CD14-positive monocyte (primary cell): Measurements from ENCODE around the gene SMARCE1. TPM values are rescaled to one million over a fixed set of nuclear protein-coding genes. Genes with fewer than 3 reads are reported as not detected.

Source experiments
- DNase-seq, 3 donors: peaks; one replicate each; pipeline ENCODE4 v3.0.0-alpha.2; 2011 to 2022
- H2AFZ ChIP-seq: 2 replicates; pipeline ENCODE4 v1.6.0; 2012; ENCODE audit warnings: mild to moderate bottlenecking, low read depth, low read length, inconsistent platforms; ENCODE audit not compliant: insufficient read depth, poor library complexity, severe bottlenecking
- H3K27ac ChIP-seq, 2 donors: 1 replicate in 1 of 2; 2 replicates in 1 of 2; pipeline ENCODE4 v1.5.1; 2012 to 2013; ENCODE audit warnings: low read length in 2 of 2, control low read depth in 1 of 2, inconsistent platforms in 1 of 2, low read depth in 1 of 2, mild to moderate bottlenecking in 1 of 2
- H3K27me3 ChIP-seq, 2 donors: one replicate each; pipeline versions ENCODE4 v1.6.0 to v1.6.1; 2011 to 2013; ENCODE audit warnings: low read length in 2 of 2; ENCODE audit not compliant: control insufficient read depth in 2 of 2, insufficient read depth in 2 of 2
- H3K36me3 ChIP-seq, 2 donors: replicated peaks in 1 of 2; 1 replicate in 1 of 2; 2 replicates in 1 of 2; pipeline versions ENCODE4 v1.5.1 to v1.6.1; 2012 to 2013; ENCODE audit warnings: low read length in 2 of 2, control low read depth in 1 of 2, inconsistent platforms in 1 of 2, mild to moderate bottlenecking in 1 of 2; ENCODE audit not compliant: insufficient read depth in 2 of 2, control insufficient read depth in 1 of 2
- H3K4me1 ChIP-seq, 2 donors: 1 replicate in 1 of 2; 2 replicates in 1 of 2; pipeline versions ENCODE4 v1.5.1 to v1.6.1; 2012 to 2013; ENCODE audit warnings: low read length in 2 of 2, control low read depth in 1 of 2, inconsistent platforms in 1 of 2, mild to moderate bottlenecking in 1 of 2, moderate library complexity in 1 of 2; ENCODE audit not compliant: insufficient read depth in 2 of 2, control insufficient read depth in 1 of 2
- H3K4me2 ChIP-seq: replicated peaks from 2 replicates; pipeline ENCODE3; 2012; ENCODE audit warnings: low read length, moderate library complexity, mild to moderate bottlenecking; ENCODE audit not compliant: poor library complexity, severe bottlenecking; ENCODE audit errors: extremely low read depth
- H3K4me3 ChIP-seq, 3 experiments: fragments of 200-600 bp in 1 of 3; sonication (generic) in 1 of 3; replicated peaks in 1 of 3; 1 replicate in 2 of 3; 2 replicates in 1 of 3; pipeline ENCODE4 v1.5.1; 2011 to 2013; ENCODE audit warnings: low read length in 3 of 3, mild to moderate bottlenecking in 3 of 3, control low read depth in 2 of 3, low read depth in 2 of 3, inconsistent platforms in 1 of 3, moderate library complexity in 1 of 3
- H3K79me2 ChIP-seq: 2 replicates; pipeline ENCODE4 v1.6.0; 2012; ENCODE audit warnings: mild to moderate bottlenecking, control low read depth, inconsistent platforms, low read length, moderate library complexity; ENCODE audit not compliant: insufficient read depth
- H3K9ac ChIP-seq: 2 replicates; pipeline ENCODE4 v1.6.0; 2017; ENCODE audit warnings: low read length, mild to moderate bottlenecking; ENCODE audit not compliant: insufficient read depth, poor library complexity, severe bottlenecking
- H3K9me3 ChIP-seq, 2 donors: replicated peaks in 1 of 2; 1 replicate in 1 of 2; 2 replicates in 1 of 2; pipeline versions ENCODE4 v1.5.1 to v1.6.1; 2012 to 2013; ENCODE audit warnings: low read length in 2 of 2, control low read depth in 1 of 2; ENCODE audit not compliant: control insufficient read depth in 1 of 2, insufficient read depth in 1 of 2
- H4K20me1 ChIP-seq: 2 replicates; pipeline ENCODE4 v1.6.0; 2012; ENCODE audit warnings: mild to moderate bottlenecking, low read length, control low read depth, moderate library complexity; ENCODE audit not compliant: insufficient read depth
- H3K27ac Mint-ChIP-seq, 7 donors: one replicate each; pipeline ENCODE4 v1.8.0; 2020; ENCODE audit warnings: mild to moderate bottlenecking in 7 of 7, mixed read lengths in 7 of 7, moderate library complexity in 6 of 7, inconsistent platforms in 2 of 7
- H3K27me3 Mint-ChIP-seq, 3 donors: one replicate each; pipeline ENCODE4 v1.8.0; 2021 to 2022; ENCODE audit warnings: low read depth in 3 of 3, mild to moderate bottlenecking in 3 of 3, mixed read lengths in 3 of 3, moderate library complexity in 3 of 3, inconsistent platforms in 1 of 3
- H3K36me3 Mint-ChIP-seq, 2 donors: one replicate each; pipeline ENCODE4 v1.8.0; 2020; ENCODE audit warnings: mixed read lengths in 2 of 2, inconsistent platforms in 1 of 2, mild to moderate bottlenecking in 1 of 2
- H3K4me1 Mint-ChIP-seq: one replicate; pipeline ENCODE4 v1.8.0; 2020; ENCODE audit warnings: mild to moderate bottlenecking, mixed read lengths
- H3K4me3 Mint-ChIP-seq, 2 donors: one replicate each; pipeline ENCODE4 v1.8.0; 2020; ENCODE audit warnings: mild to moderate bottlenecking in 2 of 2, mixed read lengths in 2 of 2, moderate library complexity in 1 of 2
- H3K9me3 Mint-ChIP-seq, 7 donors: one replicate each; pipeline ENCODE4 v1.8.0; 2020 to 2022; ENCODE audit warnings: mixed read lengths in 7 of 7, mild to moderate bottlenecking in 6 of 7, moderate library complexity in 6 of 7, inconsistent platforms in 2 of 7
- CTCF ChIP-seq: fragments of 200-600 bp; IDR thresholded peaks from one replicate; pipeline ENCODE4 v1.8.0; 2022; ENCODE audit warnings: antibody characterized with exemption, mild to moderate bottlenecking
- WGBS: methylation state at CpG from one replicate; pipeline ENCODE4 v1.1.5; 2013; ENCODE audit warnings: missing lambda C conversion rate; ENCODE audit not compliant: insufficient coverage; 5-methylcytosine and 5-hydroxymethylcytosine counted together
- intact Hi-C, 2 donors: fragments of 100-400 bp; cut with micrococcal nuclease; formaldehyde crosslinking; loops; one replicate each; pipeline versions ENCODE4 v1.15.0 to v1.15.1; 2023
- polyA plus RNA-seq, 3 donors: library from polyadenylated mRNA; depleted of rRNA in 1 of 3; unstranded in 2 of 3; stranded (reverse) in 1 of 3; fragments of 300-500 nt in 2 of 3; fragments of >200 nt in 1 of 3; fragmentation: Illumina TruSeq in 2 of 3; gene quantifications; 1 replicate in 2 of 3; 2 replicates in 1 of 3; pipeline ENCODE4 v1.2.3, GENCODE V29; 2012 to 2021

Gene SMARCE1
- polyA plus RNA-seq, 3 donors: 18.6 to 127 (median 119) TPM

- peaks cover 17 to 23% of the 10 kb centered on the region in 2 donors for H3K4me1 ChIP-seq
- 12% methylated on average over 13 of the region's 18 CpGs for WGBS
Measured at GRCh38 chr17:40646791-40647623, 611 bp downstream of the SMARCE1 start.

GRCh38 chr17:40645943-40646342 is 1.7 kb downstream of the SMARCE1 start:
- Mint-ChIP-seq H3K4me1 (peaks cover 27% of the 10 kb centered on the region), H3K27ac (no peak overlapping the region), H3K4me3 (no peak overlapping the region), H3K36me3 (peaks cover 30 to 45% of the 10 kb centered on the region in 2 donors), H3K27me3 (peaks cover 0 to 2% (median 1%) of the 10 kb centered on the region in 3 donors), H3K9me3 (no peaks in the 10 kb centered on the region)
- Histone ChIP-seq H3K79me2 (peaks cover 58% of the 10 kb centered on the region), H4K20me1 (peaks cover 14% of the 10 kb centered on the region), H3K4me2 (no peak overlapping the region), H3K9ac (no peak overlapping the region), H2AFZ (no peak overlapping the region), H3K27me3 (no peaks in the 10 kb centered on the region), H3K36me3 (peaks cover 37 to 48% of the 10 kb centered on the region in 2 donors), H3K9me3 (no peaks in the 10 kb centered on the region), H3K4me1 (peaks cover 17 to 23% of the 10 kb centered on the region in 2 donors), H3K27ac (no peak overlapping the region), H3K4me3 (no peak overlapping the region)
- WGBS: 100% methylated on average over 1 of the region's 2 CpGs
- DNase-seq: no peak
- TF ChIP-seq CTCF: no peak
- intact Hi-C loops: no loop called here

More at GRCh38 chr17:40646791-40647623, 611 bp downstream of the SMARCE1 start:
- H3K4me3 ChIP-seq: peak overlapping the region; percentile 64 to 88 (median 79)
- peak in 2 of 3 donors; percentile 28 to 40 for DNase-seq
- Mint-ChIP-seq H3K4me1 (peaks cover 27% of the 10 kb centered on the region), H3K27me3 (peaks cover 0 to 4% (median 1%) of the 10 kb centered on the region in 3 donors), H3K9me3 (no peaks in the 10 kb centered on the region), H3K36me3 (peaks cover 22 to 35% of the 10 kb centered on the region in 2 donors), H3K27ac (peak overlapping the region; percentile 98 to 99 (median 99)), H3K4me3 (peak overlapping the region; percentile 98)
- H3K79me2 ChIP-seq: peaks cover 50% of the 10 kb centered on the region
- no peaks in the 10 kb centered on the region for H3K27me3 ChIP-seq
- H3K27ac ChIP-seq: peak overlapping the region; percentile 87 to 99
- intact Hi-C loops: no loop called here
- H2AFZ ChIP-seq: peak overlapping the region; percentile 99
- H3K9me3 ChIP-seq: no peaks in the 10 kb centered on the region
- H3K4me2 ChIP-seq: peak overlapping the region; percentile 85
- no peak for TF ChIP-seq CTCF
- H3K9ac ChIP-seq: peak overlapping the region; percentile 100
- peaks cover 26 to 37% of the 10 kb centered on the region in 2 donors for H3K36me3 ChIP-seq
- H4K20me1 ChIP-seq: peaks cover 14% of the 10 kb centered on the region
